ENCODE measurements around the gene HAGH. TPM values are rescaled to one million over a fixed set of nuclear protein-coding genes. Genes with fewer than 3 reads are reported as not detected.
A peak's percentile ranks its signal among the peaks of the same experiment; 100 is the strongest.

HAGH gene
- total RNA-seq, 1 experiment from 2014 or later, result 36.0 TPM

GRCh38 chr16:1770328-1771187 is 56.1 kb downstream of the HAGH start (continued):
- TF ChIP-seq JUN (CRISPR knock-in tag; IDR thresholded peaks at IDR 0.05), result no peak
- no peak for TF ChIP-seq CTCF (IDR thresholded peaks at IDR 0.05)
- TF ChIP-seq RORB (CRISPR knock-in tag; IDR thresholded peaks at IDR 0.05), result no peak
- TF ChIP-seq E2F5 (CRISPR knock-in tag; IDR thresholded peaks at IDR 0.05), result no peak
- TF ChIP-seq, protein P1, sequence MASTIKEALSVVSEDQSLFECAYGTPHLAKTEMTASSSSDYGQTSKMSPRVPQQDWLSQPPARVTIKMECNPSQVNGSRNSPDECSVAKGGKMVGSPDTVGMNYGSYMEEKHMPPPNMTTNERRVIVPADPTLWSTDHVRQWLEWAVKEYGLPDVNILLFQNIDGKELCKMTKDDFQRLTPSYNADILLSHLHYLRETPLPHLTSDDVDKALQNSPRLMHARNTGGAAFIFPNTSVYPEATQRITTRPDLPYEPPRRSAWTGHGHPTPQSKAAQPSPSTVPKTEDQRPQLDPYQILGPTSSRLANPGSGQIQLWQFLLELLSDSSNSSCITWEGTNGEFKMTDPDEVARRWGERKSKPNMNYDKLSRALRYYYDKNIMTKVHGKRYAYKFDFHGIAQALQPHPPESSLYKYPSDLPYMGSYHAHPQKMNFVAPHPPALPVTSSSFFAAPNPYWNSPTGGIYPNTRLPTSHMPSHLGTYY (CRISPR knock-in tag; IDR thresholded peaks at IDR 0.05), result no peak
- no peak for TF ChIP-seq ZNF138 (CRISPR knock-in tag; conservative IDR thresholded peaks at IDR 0.05)
- 0 out of 2 replicates have a peak, but pooled peaks have one; percentile 15 for TF ChIP-seq PRRX2 (CRISPR knock-in tag; IDR thresholded peaks at IDR 0.05)
- TF ChIP-seq GABPB1 (CRISPR knock-in tag; IDR thresholded peaks at IDR 0.05), result no peak
- TF ChIP-seq SP1 (CRISPR knock-in tag; conservative IDR thresholded peaks at IDR 0.05), result 0 out of 2 replicates have a peak, but pooled peaks have one; percentile 23

DNA sequence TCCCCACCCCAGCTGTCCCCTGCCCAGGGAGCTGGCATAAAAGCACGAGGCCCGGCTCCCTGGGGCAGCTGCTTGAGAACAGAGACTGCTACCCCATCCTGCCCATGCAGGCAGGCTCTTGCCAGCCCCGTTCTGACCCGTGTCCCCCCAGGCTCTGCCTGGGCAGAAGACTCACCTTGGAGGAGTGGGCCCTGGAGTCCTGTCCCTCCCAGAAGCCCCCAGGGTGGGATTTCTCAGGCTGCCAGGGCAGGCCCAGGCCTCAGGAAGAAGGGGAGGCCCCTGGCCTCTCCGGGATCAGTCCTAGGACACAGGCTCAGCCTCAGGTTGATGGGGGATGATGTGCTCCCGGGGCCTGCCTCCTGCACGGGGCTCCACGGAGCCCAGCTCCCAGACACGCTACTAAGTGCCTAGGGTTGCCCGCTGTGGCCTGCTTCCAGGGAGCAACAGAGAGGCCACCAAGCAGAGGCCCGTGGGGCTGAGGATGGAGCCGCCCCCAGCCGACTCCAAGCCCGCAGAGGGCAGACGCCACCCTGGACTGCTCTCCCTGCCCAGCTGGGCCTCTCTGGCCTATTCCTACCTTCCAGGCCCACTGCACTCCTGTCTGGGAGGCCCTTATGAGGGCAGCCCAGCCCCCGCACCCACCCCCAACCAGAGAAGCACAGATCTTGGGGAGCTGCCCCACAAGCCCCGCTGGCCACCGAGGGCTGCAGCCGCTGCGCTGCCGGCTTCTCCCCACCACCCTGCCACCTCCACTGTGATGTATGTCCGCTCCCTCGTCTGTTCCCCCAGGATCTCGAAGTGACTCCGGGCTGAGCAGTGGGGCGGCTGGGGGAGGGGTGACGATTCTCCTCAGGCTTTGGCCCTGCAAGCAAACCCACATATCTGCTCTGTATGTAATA is 57.0 kb downstream of the HAGH start:
- Mint-ChIP-seq H3K4me3 (peak overlapping the region; percentile 99), H3K27me3 (ENCODE audit: low read depth) (no peaks in the 10 kb centered on the region; the same call in 1 of the 2 replicates), H3K4me1 (peaks cover 4% of the 10 kb centered on the region), H3K9me3 (no peaks in the 10 kb centered on the region), H3K27ac (peak overlapping the region; percentile 84), H3K36me3 (peaks cover 4% of the 10 kb centered on the region)
- no peak; the same call in 1 of the 2 replicates for TF ChIP-seq NFE2L1 (CRISPR knock-in tag; IDR thresholded peaks at IDR 0.05)
- 0 out of 2 replicates have a peak, but pooled peaks have one; percentile 26 for TF ChIP-seq KAT7 (CRISPR knock-in tag; IDR thresholded peaks at IDR 0.05; ENCODE audit: borderline replicate concordance)
- no peak for TF ChIP-seq PRRX2 (CRISPR knock-in tag; IDR thresholded peaks at IDR 0.05)
- TF ChIP-seq NFATC4 (CRISPR knock-in tag; IDR thresholded peaks at IDR 0.05), result 0 out of 2 replicates have a peak, but pooled peaks have one; percentile 16
- no peak for TF ChIP-seq FOXK1 (CRISPR knock-in tag; IDR thresholded peaks at IDR 0.05)
- no peak for TF ChIP-seq ATF2 (CRISPR knock-in tag; IDR thresholded peaks at IDR 0.05; ENCODE audit: borderline replicate concordance, low read depth)
- no peak for TF ChIP-seq IRF2 (CRISPR knock-in tag; IDR thresholded peaks at IDR 0.05; ENCODE audit: borderline replicate concordance, low read depth)
- no peak for TF ChIP-seq NR1H2 (CRISPR knock-in tag; IDR thresholded peaks at IDR 0.05)
- TF ChIP-seq CREB1 (CRISPR knock-in tag; IDR thresholded peaks at IDR 0.05), result no peak
- DNase-seq (ENCODE audit: low spot score) (no peak), ATAC-seq (no peak)
- ChIA-PET POLR2A (interaction anchor here (0.5 to 3.6 kb wide), 7 partner anchors 11 to 1342 kb away, joined by 3 to 18 read pairs (median 4); partner anchors contain the start of genes MAPK8IP3, NUBP2, RPS2 and SPSB3), CTCF (interaction anchor here (0.7 to 2.4 kb wide), 4 partner anchors 13 to 154 kb away, joined by 3 to 11 read pairs (median 6); partner anchors contain the start of genes MAPK8IP3, NUBP2 and SPSB3)

Measured in WTC11 (cell line).